Vagina (tissue), 2 donors: ENCODE measurements around the gene DDX49.

Experiments used
- CTCF ChIP-seq, 3 experiments: fragments of 450-650 bp in 2 of 3; fragments of 200-600 bp in 1 of 3; sonication (generic) in 1 of 3; IDR thresholded peaks; one replicate each; pipeline ENCODE4 v1.5.1; 2017 to 2019; ENCODE audit warnings: antibody characterized with exemption in 3 of 3, mild to moderate bottlenecking in 2 of 3, moderate library complexity in 2 of 3
- POLR2A ChIP-seq, 2 donors: fragments of 450-650 bp; IDR thresholded peaks; one replicate each; pipeline ENCODE4 v1.6.1; 2017; ENCODE audit warnings: antibody characterized with exemption in 2 of 2, mild to moderate bottlenecking in 2 of 2, moderate library complexity in 2 of 2

GRCh38 chr19:18931316-18932162 lies 12.0 kb downstream of the DDX49 start:
- TF ChIP-seq POLR2A (IDR thresholded peaks at IDR 0.05) (no peak), CTCF (IDR thresholded peaks at IDR 0.05) (no peak)
